Measurements from ENCODE around the gene ARID4A. TPM values are rescaled to one million over a fixed set of nuclear protein-coding genes. Genes with fewer than 3 reads are reported as not detected.
A peak's percentile ranks its signal among the peaks of the same experiment; 100 is the strongest.

The ARID4A gene
- total RNA-seq, 2 experiments from 2014 or later = 24.1 to 28.1 TPM

- intact Hi-C loops (cut with micrococcal nuclease) = no loop called here
- Mint-ChIP-seq H3K9me3 (no peaks in the 10 kb centered on the region), H3K36me3 (peaks cover 37% of the 10 kb centered on the region), H3K27ac (peak overlapping the region; percentile 85), H3K4me3 (no peak overlapping the region), H3K4me1 (ENCODE audit: low read depth) (peaks cover 51% of the 10 kb centered on the region), H3K27me3 (no peaks in the 10 kb centered on the region)
- POLR2A ChIA-PET = interaction anchor here (0.6 to 3.3 kb wide), 5 partner anchors 15 to 124 kb away, joined by 3 to 10 read pairs (median 4); partner anchors contain the start of gene ARID4A
- DNase-seq = no peak
- CTCF ChIA-PET = interaction anchor here (0.6 to 3.3 kb wide), 4 partner anchors 10 to 22 kb away, joined by 3 to 9 read pairs (median 4); partner anchors contain the start of gene ARID4A
Observed at GRCh38 chr14:58276208-58276607, 22.1 kb upstream of the ARID4A start.

GRCh38 chr14:58278177-58278576, 20.2 kb upstream of the ARID4A start:
- Mint-ChIP-seq H3K27ac (no peak overlapping the region), H3K27me3 (no peaks in the 10 kb centered on the region), H3K4me3 (no peak overlapping the region), H3K4me1 (ENCODE audit: low read depth) (peaks cover 67% of the 10 kb centered on the region), H3K9me3 (no peaks in the 10 kb centered on the region), H3K36me3 (peaks cover 35% of the 10 kb centered on the region)
- ChIA-PET POLR2A (no interaction called here), CTCF (no interaction called here)
- intact Hi-C loops (cut with micrococcal nuclease) = no loop called here
- no peak for DNase-seq

- Mint-ChIP-seq H3K27ac (peak overlapping the region; percentile 91), H3K36me3 (peaks cover 34% of the 10 kb centered on the region), H3K4me3 (peak overlapping the region; percentile 37), H3K4me1 (ENCODE audit: low read depth) (peaks cover 66% of the 10 kb centered on the region), H3K9me3 (no peaks in the 10 kb centered on the region), H3K27me3 (no peaks in the 10 kb centered on the region)
- intact Hi-C loops (cut with micrococcal nuclease) = loop anchor here (1.0 kb wide), 4 partner anchors 11 to 42 kb away; partner anchors contain the start of genes ARID4A and PSMA3
- peak; percentile 56 for DNase-seq
- POLR2A ChIA-PET = interaction anchor here (0.7 to 1.7 kb wide), 4 partner anchors 14 to 37 kb away, joined by 3 to 5 read pairs (median 4); partner anchors contain the start of genes ARID4A and PSMA3
- CTCF ChIA-PET = interaction anchor here (1.1 kb wide), 1 partner anchor 41 kb away, joined by 3 read pairs; no protein-coding TSS in a partner anchor
Observed at GRCh38 chr14:58280954-58281787, 17.2 kb upstream of the ARID4A start.

GRCh38 chr14:58281969-58282368, 16.4 kb upstream of the ARID4A start:
- ChIA-PET CTCF (interaction anchor here (1.1 kb wide), 1 partner anchor 42 kb away, joined by 3 read pairs; no protein-coding TSS in a partner anchor), POLR2A (interaction anchor here (0.7 to 1.7 kb wide), 3 partner anchors 15 to 37 kb away, joined by 3 to 5 read pairs (median 4); partner anchors contain the start of genes ARID4A and PSMA3)
- Mint-ChIP-seq H3K4me1 (ENCODE audit: low read depth) (peaks cover 58% of the 10 kb centered on the region), H3K27me3 (no peaks in the 10 kb centered on the region), H3K27ac (peak overlapping the region; percentile 91), H3K4me3 (peak overlapping the region; percentile 52), H3K9me3 (no peaks in the 10 kb centered on the region), H3K36me3 (peaks cover 34% of the 10 kb centered on the region)
- intact Hi-C loops (cut with micrococcal nuclease) = loop anchor here (1.0 kb wide), 4 partner anchors 12 to 43 kb away; partner anchors contain the start of genes ARID4A and PSMA3
- DNase-seq = no peak

DNA sequence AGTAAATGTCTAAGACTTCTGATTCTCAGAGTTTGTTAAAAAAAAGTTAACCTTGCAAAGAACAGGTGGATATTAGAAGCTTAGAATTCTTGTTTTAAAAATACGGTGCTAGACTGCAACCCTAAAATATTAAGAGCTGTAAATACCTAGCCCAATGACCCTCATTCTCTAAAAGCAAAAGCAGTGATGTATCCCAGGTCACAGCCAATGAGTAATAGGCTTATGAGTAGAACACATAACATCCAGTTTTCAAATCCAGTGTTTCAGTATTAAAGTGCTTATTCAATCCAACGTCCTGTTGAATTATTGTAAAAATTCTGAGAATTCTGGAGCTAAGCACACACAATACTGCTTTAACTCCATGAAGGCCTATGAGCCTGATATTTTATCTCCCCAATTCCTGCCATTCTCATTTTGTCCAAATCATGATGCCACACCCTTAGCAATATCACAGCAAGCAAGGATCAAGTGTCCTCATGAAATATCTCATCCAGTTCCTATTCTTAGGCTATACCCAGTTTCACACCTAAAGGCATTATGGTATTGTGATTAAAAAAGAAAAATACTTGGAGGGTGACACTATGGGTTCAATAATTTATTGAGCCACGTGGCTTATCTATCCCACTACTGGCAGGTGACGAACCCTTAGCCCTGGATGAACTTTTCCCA, 15.3 kb upstream of the ARID4A start:
- Mint-ChIP-seq H3K4me1 (ENCODE audit: low read depth) (peaks cover 62% of the 10 kb centered on the region), H3K27ac (peak overlapping the region; percentile 43), H3K9me3 (no peaks in the 10 kb centered on the region), H3K4me3 (no peak overlapping the region), H3K36me3 (peaks cover 39% of the 10 kb centered on the region), H3K27me3 (no peaks in the 10 kb centered on the region)
- POLR2A ChIA-PET = interaction anchor here (1.0 kb wide), 1 partner anchor 15 kb away, joined by 5 read pairs; the partner anchor contains the start of gene ARID4A
- no peak for DNase-seq
- CTCF ChIA-PET = no interaction called here
- intact Hi-C loops (cut with micrococcal nuclease) = no loop called here

GRCh38 chr14:58283730-58284129, 14.6 kb upstream of the ARID4A start:
- peak overlapping the region; percentile 62 for H3K27ac Mint-ChIP-seq
- DNase-seq = no peak
- no peaks in the 10 kb centered on the region for H3K9me3 Mint-ChIP-seq
- ChIA-PET POLR2A (interaction anchor here (1.0 kb wide), 1 partner anchor 14 kb away, joined by 5 read pairs; the partner anchor contains the start of gene ARID4A), CTCF (no interaction called here)
- no peaks in the 10 kb centered on the region for H3K27me3 Mint-ChIP-seq
- peaks cover 68% of the 10 kb centered on the region for H3K4me1 Mint-ChIP-seq (ENCODE audit: low read depth)
- H3K4me3 Mint-ChIP-seq = no peak overlapping the region
- intact Hi-C loops (cut with micrococcal nuclease) = no loop called here
- H3K36me3 Mint-ChIP-seq = peaks cover 44% of the 10 kb centered on the region

DNA sequence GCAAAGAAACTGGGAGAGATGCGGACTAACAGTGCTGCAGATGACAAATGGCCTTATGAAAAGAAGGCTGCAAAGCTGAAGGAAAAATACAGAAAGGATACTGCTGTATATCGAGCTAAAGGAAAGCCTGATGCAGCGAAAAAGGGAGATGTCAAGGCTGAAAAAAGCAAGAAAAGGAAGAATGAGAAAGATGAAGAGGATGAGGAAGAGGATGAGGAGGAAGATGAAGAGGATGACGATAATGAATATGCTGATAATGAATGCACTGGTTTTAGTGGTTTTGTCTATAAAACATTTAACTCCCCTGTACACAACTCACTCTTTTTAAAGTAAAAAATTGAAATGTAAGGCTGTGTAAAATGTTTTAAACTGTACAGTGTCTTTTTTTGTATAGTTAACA, 13.2 kb upstream of the ARID4A start:
- ChIA-PET CTCF (no interaction called here), POLR2A (no interaction called here)
- Mint-ChIP-seq H3K27me3 (no peaks in the 10 kb centered on the region), H3K36me3 (peaks cover 45% of the 10 kb centered on the region), H3K4me3 (no peak overlapping the region), H3K4me1 (ENCODE audit: low read depth) (peaks cover 73% of the 10 kb centered on the region), H3K9me3 (no peaks in the 10 kb centered on the region), H3K27ac (peak overlapping the region; percentile 62)
- no peak for DNase-seq
- intact Hi-C loops (cut with micrococcal nuclease) = no loop called here

- POLR2A ChIA-PET = no interaction called here
- Mint-ChIP-seq H3K36me3 (peaks cover 45% of the 10 kb centered on the region), H3K9me3 (no peaks in the 10 kb centered on the region), H3K27me3 (no peaks in the 10 kb centered on the region), H3K27ac (peak overlapping the region; percentile 24), H3K4me3 (no peak overlapping the region), H3K4me1 (ENCODE audit: low read depth) (peaks cover 59% of the 10 kb centered on the region)
- CTCF ChIA-PET = no interaction called here
- intact Hi-C loops (cut with micrococcal nuclease) = no loop called here
- DNase-seq = no peak
Observed at GRCh38 chr14:58287607-58288042, 10.7 kb upstream of the ARID4A start.

- intact Hi-C loops (cut with micrococcal nuclease) = no loop called here
- H3K36me3 Mint-ChIP-seq = peaks cover 47% of the 10 kb centered on the region
Observed at GRCh38 chr14:58288106-58288792, 10.1 kb upstream of the ARID4A start.

GRCh38 chr14:58291646-58292045, 6.7 kb upstream of the ARID4A start:
- Mint-ChIP-seq H3K4me3 (no peak overlapping the region), H3K4me1 (ENCODE audit: low read depth) (peaks cover 64% of the 10 kb centered on the region), H3K36me3 (peaks cover 60% of the 10 kb centered on the region), H3K9me3 (no peaks in the 10 kb centered on the region), H3K27me3 (no peaks in the 10 kb centered on the region), H3K27ac (peak overlapping the region; percentile 23)
- no peak for DNase-seq
- POLR2A ChIA-PET = no interaction called here
- intact Hi-C loops (cut with micrococcal nuclease) = loop anchor here (10.0 kb wide), 1 partner anchor 1803 kb away; the partner anchor contains the start of gene PCNX4
- CTCF ChIA-PET = no interaction called here

More at GRCh38 chr14:58288106-58288792, 10.1 kb upstream of the ARID4A start:
- POLR2A ChIA-PET = no interaction called here
- H3K4me1 Mint-ChIP-seq (ENCODE audit: low read depth) = peaks cover 59% of the 10 kb centered on the region
- no peak for DNase-seq
- H3K27ac Mint-ChIP-seq = peak overlapping the region; percentile 70
- no peaks in the 10 kb centered on the region for H3K27me3 Mint-ChIP-seq
- no peak overlapping the region for H3K4me3 Mint-ChIP-seq
- no peaks in the 10 kb centered on the region for H3K9me3 Mint-ChIP-seq
- CTCF ChIA-PET = no interaction called here

GRCh38 chr14:58292187-58292586, 6.2 kb upstream of the ARID4A start:
- ChIA-PET CTCF (interaction anchor here (0.8 kb wide), 1 partner anchor 14 kb away, joined by 3 read pairs; no protein-coding TSS in a partner anchor), POLR2A (no interaction called here)
- Mint-ChIP-seq H3K36me3 (peaks cover 63% of the 10 kb centered on the region), H3K27me3 (no peaks in the 10 kb centered on the region), H3K9me3 (no peaks in the 10 kb centered on the region), H3K27ac (no peak overlapping the region), H3K4me1 (ENCODE audit: low read depth) (peaks cover 64% of the 10 kb centered on the region), H3K4me3 (no peak overlapping the region)
- intact Hi-C loops (cut with micrococcal nuclease) = loop anchor here (10.0 kb wide), 1 partner anchor 1803 kb away; the partner anchor contains the start of gene PCNX4
- DNase-seq = no peak

Measured in activated CD4-positive, alpha-beta memory T cell treated with anti-CD3 and anti-CD28 coated beads for 36 hours (primary cell).